GM12872 (cell line): ENCODE measurements around the gene MGME1.

Experiments
- TF ChIP-seq, protein P1 (sequence below): IDR thresholded peaks from 3 replicates; pipeline ENCODE4 v1.5.1; 2011; ENCODE audit warnings: low read depth, mild to moderate bottlenecking, low read length, moderate library complexity; ENCODE audit not compliant: insufficient read depth

Gene MGME1

GRCh38 chr20:18003897-18004296 is 35.1 kb downstream of the MGME1 start:
- TF ChIP-seq, protein P1, sequence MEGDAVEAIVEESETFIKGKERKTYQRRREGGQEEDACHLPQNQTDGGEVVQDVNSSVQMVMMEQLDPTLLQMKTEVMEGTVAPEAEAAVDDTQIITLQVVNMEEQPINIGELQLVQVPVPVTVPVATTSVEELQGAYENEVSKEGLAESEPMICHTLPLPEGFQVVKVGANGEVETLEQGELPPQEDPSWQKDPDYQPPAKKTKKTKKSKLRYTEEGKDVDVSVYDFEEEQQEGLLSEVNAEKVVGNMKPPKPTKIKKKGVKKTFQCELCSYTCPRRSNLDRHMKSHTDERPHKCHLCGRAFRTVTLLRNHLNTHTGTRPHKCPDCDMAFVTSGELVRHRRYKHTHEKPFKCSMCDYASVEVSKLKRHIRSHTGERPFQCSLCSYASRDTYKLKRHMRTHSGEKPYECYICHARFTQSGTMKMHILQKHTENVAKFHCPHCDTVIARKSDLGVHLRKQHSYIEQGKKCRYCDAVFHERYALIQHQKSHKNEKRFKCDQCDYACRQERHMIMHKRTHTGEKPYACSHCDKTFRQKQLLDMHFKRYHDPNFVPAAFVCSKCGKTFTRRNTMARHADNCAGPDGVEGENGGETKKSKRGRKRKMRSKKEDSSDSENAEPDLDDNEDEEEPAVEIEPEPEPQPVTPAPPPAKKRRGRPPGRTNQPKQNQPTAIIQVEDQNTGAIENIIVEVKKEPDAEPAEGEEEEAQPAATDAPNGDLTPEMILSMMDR: no peak

GRCh38 chr20:18004384-18005031 is 35.7 kb downstream of the MGME1 start:
- TF ChIP-seq, protein P1: no peak

DNA sequence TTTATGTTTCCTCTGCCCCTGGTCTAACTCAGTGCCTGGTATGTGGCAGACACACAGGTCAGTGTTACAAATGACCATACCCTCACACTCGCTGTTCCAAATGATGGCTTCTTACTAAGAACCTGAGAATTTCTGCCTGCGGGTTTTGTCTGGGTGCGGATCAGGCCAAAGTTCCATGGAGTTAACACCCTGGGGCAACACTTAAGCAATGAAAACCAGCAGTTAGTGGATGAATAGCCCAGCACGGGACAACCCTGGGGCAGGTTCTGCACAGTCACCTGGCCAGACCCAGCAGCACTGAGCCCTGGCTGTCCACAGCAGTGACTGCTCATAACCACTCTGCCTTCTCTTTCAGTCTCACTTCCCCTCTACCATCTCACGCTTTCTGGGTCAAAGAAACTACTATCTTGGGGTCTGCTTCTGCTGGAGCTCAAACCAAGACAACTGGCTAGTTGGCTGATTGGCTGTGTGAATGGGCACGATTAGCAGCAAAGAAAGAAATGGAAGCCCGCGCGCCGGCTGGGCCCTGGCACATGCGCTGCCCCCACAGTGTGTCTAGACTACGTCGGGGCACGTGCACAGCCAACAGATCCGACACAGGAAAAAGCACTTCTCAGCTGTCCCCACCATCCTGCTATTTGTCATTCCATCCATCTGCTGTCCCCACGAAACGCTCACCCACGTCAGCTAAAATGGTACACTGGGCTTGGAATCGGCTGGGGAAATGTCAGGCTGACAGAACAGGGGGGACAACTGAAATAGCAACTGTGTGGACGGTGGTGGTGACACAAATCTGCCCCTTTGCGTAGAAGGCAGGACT is 36.6 kb downstream of the MGME1 start:
- TF ChIP-seq, protein P1: no peak

GRCh38 chr20:18005990-18006364 is 37.2 kb downstream of the MGME1 start:
- TF ChIP-seq, protein P1: no peak

DNA sequence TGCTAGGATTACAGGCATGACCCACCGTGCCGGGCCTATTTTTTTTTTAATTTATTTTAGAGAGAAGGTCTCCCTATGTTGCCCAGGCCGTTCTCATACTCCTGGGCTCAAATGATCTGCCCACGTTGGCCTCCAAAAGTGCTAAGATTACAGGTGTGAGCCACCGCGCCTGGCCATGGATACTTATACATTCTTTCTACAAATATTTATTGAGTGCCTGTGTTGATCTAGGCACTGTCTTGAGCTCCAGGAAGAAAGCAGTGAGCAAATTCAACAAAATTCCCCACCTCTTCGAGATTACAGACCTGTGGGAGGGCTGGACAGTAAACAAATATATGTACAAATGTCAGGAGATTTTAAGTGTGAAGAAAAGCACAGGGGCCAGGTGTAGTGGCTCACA is 37.9 kb downstream of the MGME1 start:
- TF ChIP-seq, protein P1: no peak

DNA sequence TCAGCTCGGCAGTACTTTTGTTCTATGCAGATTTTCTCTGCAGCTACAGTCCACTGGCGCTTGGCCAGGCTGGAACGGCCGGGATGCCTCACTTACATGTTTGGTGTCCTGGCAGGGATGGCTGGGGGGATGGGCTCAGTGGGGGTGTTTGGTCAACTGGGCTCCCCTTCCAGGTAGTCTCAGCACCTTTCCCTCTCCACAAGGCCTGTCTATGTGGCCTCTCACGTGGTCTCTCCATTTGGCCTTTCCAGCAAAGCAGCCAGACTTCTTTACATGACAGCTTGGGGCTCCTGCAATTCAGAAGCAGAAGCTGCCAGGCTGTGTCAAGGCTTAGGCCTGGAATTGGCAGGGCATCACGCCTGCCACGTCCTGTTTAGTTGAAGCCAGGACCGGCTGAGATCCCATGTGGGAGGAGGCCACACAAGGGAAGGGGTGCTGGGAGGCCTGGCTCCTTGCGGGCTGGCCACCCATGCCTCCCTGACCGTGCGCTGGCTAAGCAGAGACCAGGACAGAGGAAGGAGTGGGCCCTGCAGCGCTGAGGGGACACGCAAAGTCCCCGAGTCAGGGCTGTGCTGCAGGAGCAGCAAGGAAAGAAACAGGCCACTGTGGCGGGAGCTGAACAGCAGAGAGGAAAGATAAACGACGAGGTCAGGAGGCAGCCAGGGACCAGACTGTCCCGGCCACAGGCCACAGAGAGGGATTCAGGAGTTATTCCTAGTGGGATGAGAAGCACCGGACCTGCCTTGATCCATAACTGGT is 38.9 kb downstream of the MGME1 start:
- TF ChIP-seq, protein P1: no peak

DNA sequence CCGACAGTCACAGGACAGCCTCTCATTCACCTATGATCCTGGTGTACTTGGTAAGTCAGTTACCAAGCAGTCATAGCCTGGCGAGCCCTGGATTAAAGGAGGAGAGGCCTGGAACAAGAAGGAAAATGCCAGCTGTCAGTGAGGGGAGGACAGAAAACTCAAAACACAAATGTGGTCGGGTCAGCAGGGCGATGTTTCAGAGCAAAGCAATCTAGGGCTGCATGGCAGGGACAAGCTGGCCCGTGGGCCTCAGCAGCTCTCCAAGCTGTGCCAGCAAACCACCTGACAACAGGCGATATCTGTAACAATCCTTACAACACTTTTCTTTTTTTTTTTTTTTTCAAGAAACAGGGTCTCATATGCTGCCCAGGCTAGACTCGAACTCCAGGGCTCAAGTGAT is 40.3 kb downstream of the MGME1 start:
- TF ChIP-seq, protein P1: no peak
